ENCODE data around the gene SPSB4.

Gene SPSB4

GRCh38 chr3:141124715-141125114, 73.6 kb downstream of the SPSB4 start:
- no peak for TF ChIP-seq CTCF (IDR thresholded peaks at IDR 0.05; ENCODE audit: borderline replicate concordance, insufficient read depth, low read depth, low read length)

GRCh38 chr3:141125351-141125750, 74.2 kb downstream of the SPSB4 start:
- TF ChIP-seq CTCF (IDR thresholded peaks at IDR 0.05; ENCODE audit: borderline replicate concordance, insufficient read depth, low read depth, low read length): no peak
- no peak overlapping the region for H3K4me3 ChIP-seq (ENCODE audit: low read depth, low read length)

More at GRCh38 chr3:141124715-141125114, 73.6 kb downstream of the SPSB4 start:
- H3K4me3 ChIP-seq (ENCODE audit: low read depth, low read length): no peak overlapping the region

GRCh38 chr3:141126661-141127343, 75.7 kb downstream of the SPSB4 start:
- no peak overlapping the region for H3K4me3 ChIP-seq (ENCODE audit: low read depth, low read length)
- TF ChIP-seq CTCF (IDR thresholded peaks at IDR 0.05; ENCODE audit: borderline replicate concordance, insufficient read depth, low read depth, low read length): no peak

GRCh38 chr3:141127344-141128125, 76.4 kb downstream of the SPSB4 start:
- no peak for TF ChIP-seq CTCF (IDR thresholded peaks at IDR 0.05; ENCODE audit: borderline replicate concordance, insufficient read depth, low read depth, low read length)
- H3K4me3 ChIP-seq (ENCODE audit: low read depth, low read length): no peak overlapping the region

- no peak overlapping the region for H3K4me3 ChIP-seq (ENCODE audit: low read depth, low read length)
- TF ChIP-seq CTCF (IDR thresholded peaks at IDR 0.05; ENCODE audit: borderline replicate concordance, insufficient read depth, low read depth, low read length): no peak
These were observed 77.1 kb downstream of the SPSB4 start for GRCh38 chr3:141128126-141128777.

GRCh38 chr3:141129049-141129448, 77.9 kb downstream of the SPSB4 start:
- TF ChIP-seq CTCF (IDR thresholded peaks at IDR 0.05; ENCODE audit: borderline replicate concordance, insufficient read depth, low read depth, low read length): no peak
- no peak overlapping the region for H3K4me3 ChIP-seq (ENCODE audit: low read depth, low read length)

Measured in GM12875 (cell line).